GM18907 (cell line): ENCODE results near the gene CFAP20DC.
"Not testable (repeated sequence)": the region's sequence is repeated elsewhere in the genome, so short reads cannot be mapped to it uniquely, and the experiment has no call there.

Experiments
- ATAC-seq: cut with Tn5 transposase; IDR thresholded peaks from one replicate; pipeline ENCODE4 v1.9.1; 2021; ENCODE audit warnings: mild to moderate bottlenecking, moderate library complexity; ENCODE audit not compliant: unreplicated experiment

Gene CFAP20DC

GRCh38 chr3:58874248-58874741, 175.5 kb downstream of the CFAP20DC start:
- peak; percentile 79 for ATAC-seq

- ATAC-seq: peak; percentile 62
Measured at GRCh38 chr3:58868097-58868779, 181.6 kb downstream of the CFAP20DC start.

DNA sequence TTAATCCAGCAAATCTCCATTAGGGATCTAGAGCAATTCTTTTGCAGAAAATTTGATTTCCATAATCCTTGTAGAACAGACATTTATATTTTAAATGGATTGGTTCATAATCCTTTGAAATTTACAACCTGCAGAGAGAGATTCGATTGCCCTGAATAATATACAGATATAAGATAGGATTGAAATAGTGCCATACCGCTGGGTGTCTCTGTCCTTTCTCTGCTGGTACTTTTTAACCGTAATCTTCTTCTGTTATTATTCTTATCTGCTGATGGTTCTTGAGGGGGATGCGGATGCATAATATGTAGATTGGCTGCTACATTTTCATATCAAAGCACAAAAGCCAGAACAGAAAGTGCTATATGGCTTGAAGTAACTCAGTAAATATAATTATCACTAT, 182.2 kb downstream of the CFAP20DC start:
- no peak for ATAC-seq

GRCh38 chr3:58866079-58866478, 183.7 kb downstream of the CFAP20DC start:
- no peak for ATAC-seq

DNA sequence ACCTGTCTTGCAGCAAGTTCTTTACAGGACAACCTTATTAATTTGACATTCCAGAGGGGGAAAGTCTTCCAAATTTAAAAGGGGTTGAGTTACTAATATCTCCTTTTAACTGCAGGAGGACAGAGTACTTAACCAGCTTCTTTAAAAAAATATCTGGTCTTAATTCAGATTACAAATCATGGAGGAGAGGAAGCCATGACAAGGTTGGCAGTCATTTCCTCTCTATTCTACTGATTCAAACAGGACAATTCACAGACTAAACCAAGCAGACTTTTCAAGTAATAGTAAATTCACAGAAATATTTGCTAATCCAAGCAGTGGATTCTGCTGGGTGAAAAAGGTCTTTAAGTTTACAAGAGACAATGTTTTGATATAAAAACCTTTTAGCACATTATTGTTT, 185.3 kb downstream of the CFAP20DC start:
- ATAC-seq: no peak

DNA sequence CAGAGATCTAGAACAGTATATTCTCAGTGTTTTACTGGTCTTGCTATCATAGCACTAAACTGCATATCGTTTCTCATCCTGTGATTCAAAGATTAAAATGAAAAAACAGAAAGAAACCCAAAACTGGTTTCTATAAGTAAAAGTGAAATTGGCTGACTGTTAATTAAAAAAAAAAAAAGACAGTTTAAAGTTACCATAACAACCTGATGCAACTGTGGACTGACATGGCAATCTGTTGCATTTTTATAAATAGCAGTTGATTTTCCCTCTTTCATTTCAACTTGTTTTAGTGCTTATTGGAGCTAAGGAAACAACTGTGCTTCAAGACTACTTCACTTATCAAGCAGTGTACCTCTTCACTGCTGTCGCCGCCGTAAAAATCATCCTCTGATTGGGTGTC, 186.6 kb downstream of the CFAP20DC start:
- ATAC-seq: no peak

DNA sequence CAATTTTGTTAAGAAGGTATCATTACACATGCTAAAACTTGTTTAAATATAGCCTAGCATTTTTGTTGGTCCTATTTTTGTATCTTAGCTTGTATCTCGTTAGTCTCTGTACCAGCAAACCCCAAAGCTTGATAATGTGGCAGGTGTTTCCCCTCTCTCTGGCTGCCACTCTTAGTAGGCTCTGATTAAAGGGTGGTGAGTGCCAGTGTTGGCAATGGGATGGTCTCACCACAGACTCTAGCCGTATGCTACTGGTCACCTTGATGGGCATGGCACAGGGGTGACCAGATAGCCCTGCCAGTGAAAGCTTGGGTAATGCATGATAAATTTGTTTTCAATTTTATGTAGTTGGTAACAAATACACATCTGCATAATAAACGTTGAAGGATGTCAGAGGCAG, 188.3 kb downstream of the CFAP20DC start:
- no peak for ATAC-seq

- no peak for ATAC-seq
Measured at GRCh38 chr3:58858126-58858525, 191.7 kb downstream of the CFAP20DC start.

GRCh38 chr3:58857402-58857801, 192.4 kb downstream of the CFAP20DC start:
- ATAC-seq: no peak

DNA sequence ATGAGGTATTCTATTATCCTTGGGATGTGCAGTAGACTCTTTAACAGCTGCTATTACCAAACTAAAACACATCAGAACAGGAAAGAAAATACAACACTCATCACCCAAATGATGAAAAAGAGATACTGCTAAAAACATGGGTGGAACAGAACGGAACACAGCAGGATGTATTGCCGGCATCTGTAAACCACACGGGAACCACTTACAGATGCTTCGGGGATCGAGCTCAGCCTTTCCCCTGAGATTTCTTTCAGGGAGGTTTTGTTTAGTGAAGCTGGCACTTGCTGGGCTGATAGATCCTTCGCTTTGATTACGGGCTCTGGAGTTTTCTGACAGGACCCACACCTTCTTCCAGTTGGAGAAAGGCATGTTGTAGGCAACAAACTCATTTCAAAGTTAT, 201.0 kb downstream of the CFAP20DC start:
- ATAC-seq: no peak

DNA sequence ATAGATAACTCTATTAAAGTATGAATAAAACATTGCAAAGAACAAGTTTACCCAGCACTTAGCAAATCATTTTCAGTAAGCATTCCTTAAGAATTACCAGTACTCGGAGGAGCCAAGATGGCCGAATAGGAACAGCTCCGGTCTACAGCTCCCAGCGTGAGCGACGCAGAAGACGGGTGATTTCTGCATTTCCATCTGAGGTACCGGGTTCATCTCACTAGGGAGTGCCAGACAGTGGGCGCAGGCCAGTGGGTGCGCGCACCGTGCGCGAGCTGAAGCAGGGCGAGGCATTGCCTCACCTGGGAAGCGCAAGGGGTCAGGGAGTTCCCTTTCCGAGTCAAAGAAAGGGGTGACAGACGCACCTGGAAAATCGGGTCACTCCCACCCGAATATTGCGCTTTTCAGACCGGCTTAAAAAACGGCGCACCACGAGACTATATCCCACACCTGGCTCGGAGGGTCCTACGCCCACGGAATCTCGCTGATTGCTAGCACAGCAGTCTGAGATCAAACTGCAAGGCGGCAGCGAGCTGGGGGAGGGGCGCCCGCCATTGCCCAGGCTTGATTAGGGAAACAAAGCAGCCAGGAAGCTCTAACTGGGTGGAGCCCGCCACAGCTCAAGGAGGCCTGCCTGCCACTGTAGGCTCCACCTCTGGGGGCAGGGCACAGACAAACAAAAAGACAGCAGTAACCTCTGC, 207.6 kb downstream of the CFAP20DC start:
- ATAC-seq: not testable (repeated sequence)

- no peak for ATAC-seq
Measured at GRCh38 chr3:58840949-58841348, 208.9 kb downstream of the CFAP20DC start.

DNA sequence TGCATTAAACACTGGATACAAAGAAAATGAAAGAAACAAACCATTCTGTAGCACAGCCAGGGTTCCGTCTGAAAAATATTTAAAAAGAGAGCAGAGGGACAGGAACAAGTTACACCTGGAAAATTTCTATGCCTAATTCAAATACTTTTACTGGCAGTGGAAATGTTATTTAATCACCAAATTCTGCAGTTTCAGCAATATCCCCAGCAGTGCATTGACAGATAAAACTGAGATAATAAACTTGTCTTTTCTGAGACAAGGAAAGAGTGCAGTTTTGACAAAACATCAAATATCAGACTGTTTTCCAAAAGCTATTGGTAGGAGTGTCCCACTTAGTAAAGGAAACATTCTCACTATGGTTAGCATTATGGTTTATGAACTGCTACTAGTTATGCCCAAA, 209.9 kb downstream of the CFAP20DC start:
- no peak for ATAC-seq

DNA sequence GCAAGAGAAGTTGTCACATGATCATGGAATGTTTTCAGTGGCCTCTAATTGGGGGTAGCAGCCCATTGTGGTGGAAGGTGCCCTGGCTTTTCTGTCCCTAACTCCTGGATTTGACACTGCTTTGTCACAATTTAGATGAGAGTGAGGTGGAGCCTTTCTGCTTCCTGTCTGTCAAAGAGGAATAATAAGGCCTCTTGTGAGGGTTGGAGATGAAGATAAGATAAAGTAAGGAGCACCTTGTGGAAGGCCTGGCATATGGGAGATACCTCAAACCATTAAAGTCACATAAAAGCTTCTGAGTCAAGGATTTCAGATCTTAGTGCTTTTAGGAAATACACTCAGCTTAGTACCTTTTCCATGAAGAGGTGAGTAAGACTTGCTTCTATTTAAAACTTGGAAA, 210.6 kb downstream of the CFAP20DC start:
- no peak for ATAC-seq

GRCh38 chr3:58837856-58838255, 212.0 kb downstream of the CFAP20DC start:
- ATAC-seq: no peak

- ATAC-seq: no peak
Measured at GRCh38 chr3:58837141-58837843, 212.5 kb downstream of the CFAP20DC start.

- ATAC-seq: no peak
Measured at GRCh38 chr3:58835086-58835485, 214.7 kb downstream of the CFAP20DC start.

GRCh38 chr3:58833491-58833890, 216.3 kb downstream of the CFAP20DC start:
- no peak for ATAC-seq

GRCh38 chr3:58829321-58830000, 220.4 kb downstream of the CFAP20DC start:
- ATAC-seq: no peak

GRCh38 chr3:58824777-58825176, 225.0 kb downstream of the CFAP20DC start:
- ATAC-seq: no peak

DNA sequence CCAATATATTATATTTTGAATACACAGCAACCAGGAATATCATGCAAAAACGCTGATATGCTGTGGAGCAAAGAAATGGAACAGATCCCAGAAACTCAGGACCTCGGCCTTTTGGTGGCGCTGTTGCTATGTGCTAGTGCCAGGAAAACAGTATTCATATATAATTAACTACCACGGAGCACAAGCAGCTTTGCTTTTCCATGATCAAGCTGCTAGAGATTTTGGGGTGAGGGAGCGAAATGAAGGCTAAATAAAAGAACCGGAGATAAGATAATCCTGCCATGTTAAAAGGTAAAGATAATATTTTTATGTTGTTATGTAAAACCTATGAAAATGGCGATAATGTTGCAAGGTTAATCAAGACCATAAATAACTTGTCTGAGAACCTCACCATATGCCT, 225.5 kb downstream of the CFAP20DC start:
- ATAC-seq: no peak
